Progenitor cell of endocrine pancreas (in vitro differentiated cells): Measurements from ENCODE around the gene KCNC1. TPM values are rescaled to one million over a fixed set of nuclear protein-coding genes. Genes with fewer than 3 reads are reported as not detected.

Experiments used
- DNase-seq: peaks from one replicate; pipeline ENCODE4 v3.0.0; 2021; ENCODE audit warnings: low spot score; ENCODE audit not compliant: unreplicated experiment
- H3K27ac Mint-ChIP-seq: 2 replicates; pipeline ENCODE4 v1.8.0; 2021; ENCODE audit warnings: mild to moderate bottlenecking, moderate library complexity, mixed read lengths
- H3K27me3 Mint-ChIP-seq: 2 replicates; pipeline ENCODE4 v1.8.0; 2021; ENCODE audit warnings: mixed read lengths
- H3K36me3 Mint-ChIP-seq: 2 replicates; pipeline ENCODE4 v1.8.0; 2022; ENCODE audit warnings: mixed read lengths; ENCODE audit not compliant: insufficient read depth
- H3K4me1 Mint-ChIP-seq: 2 replicates; pipeline ENCODE4 v1.8.0; 2021; ENCODE audit warnings: low read depth, mixed read lengths
- H3K4me3 Mint-ChIP-seq: 2 replicates; pipeline ENCODE4 v1.8.0; 2021; ENCODE audit warnings: low read depth, mild to moderate bottlenecking, moderate library complexity, mixed read lengths
- H3K9me3 Mint-ChIP-seq: 2 replicates; pipeline ENCODE4 v1.8.0; 2021; ENCODE audit warnings: low read depth, mixed read lengths
- CTCF ChIP-seq: fragments of 200-600 bp; sonication (generic); IDR thresholded peaks from one replicate; pipeline ENCODE4 v1.5.0; 2021; ENCODE audit warnings: antibody characterized with exemption, mild to moderate bottlenecking; ENCODE audit not compliant: unreplicated experiment
- total RNA-seq: library from RNA; stranded (reverse); gene quantifications from 2 replicates; pipeline ENCODE4 v1.2.1, GENCODE V29; 2021

KCNC1 gene
- total RNA-seq, 1 donor from 2014 or later = 0.67 TPM

GRCh38 chr11:17692931-17693330 lies 41.6 kb upstream of the KCNC1 start:
- no peak for TF ChIP-seq CTCF
- Mint-ChIP-seq H3K9me3 (no peaks in the 10 kb centered on the region), H3K4me1 (peaks cover 5% of the 10 kb centered on the region), H3K27me3 (peaks cover 17% of the 10 kb centered on the region), H3K27ac (no peak overlapping the region), H3K36me3 (no peaks in the 10 kb centered on the region), H3K4me3 (no peak overlapping the region)
- DNase-seq = no peak

- Mint-ChIP-seq H3K4me1 (peaks cover 5% of the 10 kb centered on the region), H3K4me3 (no peak overlapping the region), H3K27me3 (peaks cover 23% of the 10 kb centered on the region), H3K9me3 (no peaks in the 10 kb centered on the region), H3K27ac (no peak overlapping the region), H3K36me3 (no peaks in the 10 kb centered on the region)
- DNase-seq = no peak
- no peak for TF ChIP-seq CTCF
Measured at GRCh38 chr11:17693531-17693930, 41.0 kb upstream of the KCNC1 start.

GRCh38 chr11:17694494-17695110 lies 40.0 kb upstream of the KCNC1 start:
- Mint-ChIP-seq H3K4me3 (no peak overlapping the region), H3K9me3 (no peaks in the 10 kb centered on the region), H3K36me3 (no peaks in the 10 kb centered on the region), H3K27me3 (peaks cover 27% of the 10 kb centered on the region), H3K4me1 (peaks cover 5% of the 10 kb centered on the region), H3K27ac (no peak overlapping the region)
- TF ChIP-seq CTCF = no peak
- no peak for DNase-seq

GRCh38 chr11:17695454-17696441 lies 38.8 kb upstream of the KCNC1 start:
- Mint-ChIP-seq H3K36me3 (no peaks in the 10 kb centered on the region), H3K27me3 (peaks cover 27% of the 10 kb centered on the region), H3K4me1 (peaks cover 5% of the 10 kb centered on the region), H3K9me3 (no peaks in the 10 kb centered on the region), H3K4me3 (peak overlapping the region; percentile 22), H3K27ac (no peak overlapping the region)
- no peak for DNase-seq
- no peak for TF ChIP-seq CTCF

- Mint-ChIP-seq H3K36me3 (no peaks in the 10 kb centered on the region), H3K27ac (no peak overlapping the region), H3K4me1 (peaks cover 5% of the 10 kb centered on the region), H3K4me3 (no peak overlapping the region), H3K9me3 (no peaks in the 10 kb centered on the region), H3K27me3 (peaks cover 27% of the 10 kb centered on the region)
- no peak for TF ChIP-seq CTCF
- DNase-seq = no peak
Measured at GRCh38 chr11:17696741-17697140, 37.8 kb upstream of the KCNC1 start.
